WTC11 (cell line): ENCODE results near the gene ZNF880.

Source experiments
- CREM ChIP-seq: sonication (generic); formaldehyde crosslinking; IDR thresholded peaks from 2 replicates; pipeline ENCODE4 v1.8.1; 2022; ENCODE audit warnings: mild to moderate bottlenecking, missing genetic modification reagents, moderate library complexity
- CTCF ChIP-seq: fragments of 200-600 bp; IDR thresholded peaks from 2 replicates; pipeline ENCODE4 v1.8.0; 2022; ENCODE audit warnings: antibody characterized with exemption
- KAT7 ChIP-seq: sonication (generic); formaldehyde crosslinking; IDR thresholded peaks from 2 replicates; pipeline ENCODE4 v1.8.1; 2023; ENCODE audit warnings: missing genetic modification reagents, mild to moderate bottlenecking, borderline replicate concordance
- USF2 ChIP-seq: sonication (generic); formaldehyde crosslinking; IDR thresholded peaks from 2 replicates; pipeline ENCODE4 v1.8.1; 2023; ENCODE audit warnings: mild to moderate bottlenecking, missing genetic modification reagents, moderate library complexity
- ZNF532 ChIP-seq: fragments of 250-450 bp; sonication (Bioruptor Pico); IDR thresholded peaks from 2 replicates; pipeline ENCODE4 v1.9.0; 2021; ENCODE audit warnings: mild to moderate bottlenecking, borderline replicate concordance

GRCh38 chr19:52322429-52322828 is 47.3 kb upstream of the ZNF880 start:
- TF ChIP-seq CREM (CRISPR knock-in tag) (no peak), KAT7 (CRISPR knock-in tag) (no peak), CTCF (no peak), ZNF532 (CRISPR knock-in tag) (no peak), USF2 (CRISPR knock-in tag) (no peak)
